ENCODE data around the gene DCTD. TPM values are rescaled to one million over a fixed set of nuclear protein-coding genes. Genes with fewer than 3 reads are reported as not detected.

DCTD gene
- total RNA-seq, 1 donor from 2014 or later = 80.3 TPM

DNA sequence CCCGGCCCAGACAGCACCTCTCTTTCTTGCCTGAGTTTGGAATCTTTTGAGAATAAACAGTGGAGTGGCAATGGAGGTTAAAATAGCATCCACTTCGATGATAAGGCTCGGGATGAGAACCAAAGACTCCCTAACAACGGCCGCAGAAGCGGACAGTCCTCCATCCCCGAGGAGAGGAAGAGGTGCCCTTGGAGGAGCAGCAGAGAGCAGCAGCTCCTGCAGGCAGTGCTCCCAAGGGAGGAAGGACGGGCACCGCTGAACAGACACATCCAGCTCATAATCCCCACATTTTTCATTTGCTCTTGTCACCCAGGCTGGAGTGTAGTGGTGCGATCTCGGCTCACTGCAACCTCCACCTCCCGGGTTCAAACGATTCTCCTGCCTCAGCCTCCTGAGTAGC lies 61.3 kb downstream of the DCTD start:
- TF ChIP-seq, protein P1, sequence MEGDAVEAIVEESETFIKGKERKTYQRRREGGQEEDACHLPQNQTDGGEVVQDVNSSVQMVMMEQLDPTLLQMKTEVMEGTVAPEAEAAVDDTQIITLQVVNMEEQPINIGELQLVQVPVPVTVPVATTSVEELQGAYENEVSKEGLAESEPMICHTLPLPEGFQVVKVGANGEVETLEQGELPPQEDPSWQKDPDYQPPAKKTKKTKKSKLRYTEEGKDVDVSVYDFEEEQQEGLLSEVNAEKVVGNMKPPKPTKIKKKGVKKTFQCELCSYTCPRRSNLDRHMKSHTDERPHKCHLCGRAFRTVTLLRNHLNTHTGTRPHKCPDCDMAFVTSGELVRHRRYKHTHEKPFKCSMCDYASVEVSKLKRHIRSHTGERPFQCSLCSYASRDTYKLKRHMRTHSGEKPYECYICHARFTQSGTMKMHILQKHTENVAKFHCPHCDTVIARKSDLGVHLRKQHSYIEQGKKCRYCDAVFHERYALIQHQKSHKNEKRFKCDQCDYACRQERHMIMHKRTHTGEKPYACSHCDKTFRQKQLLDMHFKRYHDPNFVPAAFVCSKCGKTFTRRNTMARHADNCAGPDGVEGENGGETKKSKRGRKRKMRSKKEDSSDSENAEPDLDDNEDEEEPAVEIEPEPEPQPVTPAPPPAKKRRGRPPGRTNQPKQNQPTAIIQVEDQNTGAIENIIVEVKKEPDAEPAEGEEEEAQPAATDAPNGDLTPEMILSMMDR (conservative IDR thresholded peaks at IDR 0.05) = no peak
- no peaks in the 10 kb centered on the region for H3K9me3 Mint-ChIP-seq
- no peak overlapping the region for H3K27ac Mint-ChIP-seq
- H3K4me1 Mint-ChIP-seq (ENCODE audit: unreplicated experiment) = no peaks in the 10 kb centered on the region
- H3K36me3 Mint-ChIP-seq = no peaks in the 10 kb centered on the region
- H3K4me3 Mint-ChIP-seq = no peak overlapping the region
- no peak for DNase-seq (ENCODE audit: extremely low spot score, unreplicated experiment)
- H3K27me3 Mint-ChIP-seq = no peaks in the 10 kb centered on the region

DNA sequence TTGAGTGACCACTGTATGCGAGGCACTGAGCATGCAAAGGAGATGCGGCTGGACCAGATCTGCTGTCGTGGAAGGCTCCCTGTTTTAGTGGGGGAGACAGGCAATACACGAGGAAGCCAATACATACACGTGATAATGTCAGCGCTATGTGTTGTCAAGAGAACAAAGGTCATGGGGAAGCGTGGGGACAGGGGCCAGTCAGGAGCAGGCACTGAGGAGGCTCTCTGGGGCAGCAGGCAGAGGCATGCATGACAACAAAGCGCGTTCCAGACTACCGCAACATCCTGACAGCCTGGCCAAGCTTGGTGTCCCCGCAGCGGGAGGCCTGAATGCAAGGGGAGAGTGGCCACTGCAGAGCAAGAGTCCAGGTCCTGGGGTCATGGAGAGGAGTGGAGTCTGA lies 61.9 kb downstream of the DCTD start:
- no peak overlapping the region for H3K4me3 Mint-ChIP-seq
- no peaks in the 10 kb centered on the region for H3K4me1 Mint-ChIP-seq (ENCODE audit: unreplicated experiment)
- no peaks in the 10 kb centered on the region for H3K9me3 Mint-ChIP-seq
- no peaks in the 10 kb centered on the region for H3K36me3 Mint-ChIP-seq
- DNase-seq (ENCODE audit: extremely low spot score, unreplicated experiment) = no peak
- no peaks in the 10 kb centered on the region for H3K27me3 Mint-ChIP-seq
- no peak overlapping the region for H3K27ac Mint-ChIP-seq
- TF ChIP-seq, protein P1 (conservative IDR thresholded peaks at IDR 0.05) = no peak

DNA sequence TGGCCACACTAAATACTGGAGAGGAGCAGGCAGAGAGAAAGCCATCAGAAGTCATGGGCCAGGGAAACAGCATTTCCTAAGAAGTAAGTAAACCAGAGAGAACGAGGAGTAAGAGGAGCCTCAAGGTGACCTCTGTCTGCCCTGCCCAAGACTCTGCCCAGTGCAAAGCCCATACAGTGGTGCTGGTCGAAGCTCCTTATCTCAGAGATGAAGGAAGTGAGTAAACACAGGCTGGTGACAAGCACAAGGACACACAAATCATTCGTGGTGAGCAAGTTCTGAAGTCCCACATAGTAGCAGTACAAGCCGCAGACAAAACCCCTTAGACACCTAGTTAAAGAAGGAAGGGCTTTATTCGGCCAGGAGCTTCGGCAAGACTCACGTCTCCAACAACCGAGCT lies 62.7 kb downstream of the DCTD start:
- Mint-ChIP-seq H3K4me3 (no peak overlapping the region), H3K36me3 (no peaks in the 10 kb centered on the region), H3K27ac (no peak overlapping the region), H3K27me3 (no peaks in the 10 kb centered on the region), H3K4me1 (ENCODE audit: unreplicated experiment) (no peaks in the 10 kb centered on the region), H3K9me3 (no peaks in the 10 kb centered on the region)
- TF ChIP-seq, protein P1 (conservative IDR thresholded peaks at IDR 0.05) = no peak
- DNase-seq (ENCODE audit: extremely low spot score, unreplicated experiment) = no peak

DNA sequence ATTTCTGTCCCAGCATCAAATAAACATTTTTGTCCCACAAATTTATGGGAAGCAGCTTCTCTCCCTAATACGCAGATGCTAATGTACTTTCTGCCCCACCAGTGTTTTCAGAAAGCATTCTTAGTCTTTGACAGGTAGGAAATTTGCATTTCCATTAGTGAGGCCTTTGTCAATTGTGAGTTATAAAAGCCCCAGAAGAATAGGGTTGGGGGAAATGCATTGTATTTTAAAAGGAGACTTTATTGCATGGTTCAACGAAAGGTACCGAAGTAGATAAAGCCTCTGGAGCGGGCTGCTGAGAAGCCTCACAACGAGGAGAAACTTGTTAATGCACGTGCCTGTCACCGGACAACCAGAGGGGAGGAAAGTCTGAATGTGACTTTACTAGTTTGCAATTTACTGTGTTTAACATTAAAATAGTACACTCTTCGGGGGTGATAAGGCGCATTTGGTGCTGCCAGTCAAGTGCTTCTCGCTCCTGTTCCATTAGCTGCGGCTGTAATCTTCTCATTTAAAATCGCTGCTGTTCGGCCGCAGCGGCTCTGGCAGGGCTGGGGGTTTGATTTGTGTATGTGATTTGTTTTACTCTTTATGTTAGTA lies 63.4 kb downstream of the DCTD start:
- Mint-ChIP-seq H3K36me3 (no peaks in the 10 kb centered on the region), H3K27me3 (no peaks in the 10 kb centered on the region), H3K4me1 (ENCODE audit: unreplicated experiment) (no peaks in the 10 kb centered on the region), H3K4me3 (no peak overlapping the region), H3K9me3 (no peaks in the 10 kb centered on the region), H3K27ac (no peak overlapping the region)
- no peak for DNase-seq (ENCODE audit: extremely low spot score, unreplicated experiment)
- TF ChIP-seq, protein P1 (conservative IDR thresholded peaks at IDR 0.05) = no peak

DNA sequence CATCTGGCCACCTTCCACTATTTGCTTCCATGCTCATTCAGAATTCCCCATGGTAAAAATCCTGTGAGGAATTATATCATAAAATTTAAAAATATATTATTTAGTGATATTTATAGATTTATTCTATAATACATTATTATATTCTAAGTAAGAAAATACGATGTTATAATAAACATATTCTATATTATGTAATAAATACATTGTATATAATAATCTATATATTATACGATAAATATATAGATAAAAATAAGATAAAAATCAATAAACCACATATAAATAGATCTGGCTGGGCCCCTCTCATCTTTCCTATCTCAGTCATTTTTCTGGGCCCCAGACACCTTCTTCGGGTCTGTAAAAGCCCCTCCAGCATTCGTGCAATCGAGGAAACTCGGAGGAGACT lies 68.5 kb downstream of the DCTD start:
- TF ChIP-seq, protein P1 (conservative IDR thresholded peaks at IDR 0.05) = no peak
- no peaks in the 10 kb centered on the region for H3K9me3 Mint-ChIP-seq
- no peaks in the 10 kb centered on the region for H3K36me3 Mint-ChIP-seq
- peaks cover 13% of the 10 kb centered on the region for H3K4me1 Mint-ChIP-seq (ENCODE audit: unreplicated experiment)
- no peak overlapping the region for H3K27ac Mint-ChIP-seq
- no peaks in the 10 kb centered on the region for H3K27me3 Mint-ChIP-seq
- H3K4me3 Mint-ChIP-seq = no peak overlapping the region
- DNase-seq (ENCODE audit: extremely low spot score, unreplicated experiment) = no peak

Measured in type B pancreatic cell (in vitro differentiated cells).